SK-N-SH (cell line): Measurements from ENCODE around the gene ACTN4. TPM values are rescaled to one million over a fixed set of nuclear protein-coding genes. Genes with fewer than 3 reads are reported as not detected.

ENCODE experiments used
- CTCF ChIA-PET: fragments of 300-600, 350-600 bp; formaldehyde crosslinking; extraction: SDS; loops from one replicate; lab custom pipeline; 2021; lab: Yijun Ruan, JAX
- POLR2A ChIA-PET: fragments of 350-600 bp; sonication (Branson Sonifier 250); formaldehyde crosslinking; extraction: SDS; loops from one replicate; lab custom pipeline; 2020; ENCODE audit warnings: antibody characterized with exemption, inconsistent platforms; lab: Yijun Ruan, JAX
- DNase-seq: peaks from one replicate; pipeline ENCODE4 v3.0.0; 2012
- H2AFZ ChIP-seq: fragments of 200-600 bp; sonication (generic); 2 replicates; pipeline ENCODE4 v1.8.1; 2016; ENCODE audit warnings: antibody characterized with exemption, mild to moderate bottlenecking, low read depth
- H3F3A ChIP-seq: fragments of 200-600 bp; sonication (generic); replicated peaks from 2 replicates; pipeline ENCODE3; 2016; ENCODE audit warnings: antibody characterized with exemption, mild to moderate bottlenecking; ENCODE audit not compliant: insufficient read depth
- H3K27ac ChIP-seq, 2 experiments: fragments of 200-500 bp in 1 of 2; fragments of 200-600 bp in 1 of 2; sonication (Bioruptor generic) in 1 of 2; sonication (generic), shearing (Covaris generic) in 1 of 2; 2 replicates each; pipeline versions ENCODE4 v1.5.1 to v1.6.1; 2014 to 2016; ENCODE audit warnings: low read depth in 2 of 2, inconsistent platforms in 1 of 2, low read length in 1 of 2, mild to moderate bottlenecking in 1 of 2, mixed read lengths in 1 of 2
- H3K27me3 ChIP-seq: fragments of 200-600 bp; sonication (generic), shearing (Covaris generic); 2 replicates; pipeline ENCODE4 v1.6.1; 2016; ENCODE audit warnings: mixed run types; ENCODE audit not compliant: insufficient read depth
- H3K36me3 ChIP-seq, 2 experiments: fragments of 200-500 bp in 1 of 2; fragments of 200-600 bp in 1 of 2; sonication (Bioruptor generic) in 1 of 2; sonication (generic) in 1 of 2; replicated peaks in 1 of 2; 2 replicates each; pipeline versions ENCODE3 to v1.5.1; 2014 to 2016; ENCODE audit warnings: low read length in 1 of 2, mild to moderate bottlenecking in 1 of 2; ENCODE audit not compliant: insufficient read depth in 2 of 2, control insufficient read depth in 1 of 2
- H3K4me1 ChIP-seq, 2 experiments: fragments of 200-500 bp in 1 of 2; fragments of 200-600 bp in 1 of 2; sonication (Bioruptor generic) in 1 of 2; sonication (generic), shearing (Covaris generic) in 1 of 2; 2 replicates each; pipeline versions ENCODE4 v1.5.1 to v1.6.1; 2014 to 2016; ENCODE audit warnings: low read depth in 1 of 2, low read length in 1 of 2, mixed run types in 1 of 2; ENCODE audit not compliant: insufficient read depth in 2 of 2, control insufficient read depth in 1 of 2
- H3K4me2 ChIP-seq: fragments of 200-600 bp; sonication (generic), shearing (Covaris generic); 2 replicates; pipeline ENCODE4 v1.6.1; 2017; ENCODE audit warnings: mixed run types
- H3K4me3 ChIP-seq, 2 experiments: fragments of 200-500 bp in 1 of 2; fragments of 200-600 bp in 1 of 2; sonication (Bioruptor generic) in 1 of 2; sonication (generic), shearing (Covaris generic) in 1 of 2; 2 replicates each; pipeline versions ENCODE4 v1.5.1 to v1.8.1; 2014 to 2016; ENCODE audit warnings: low read depth in 2 of 2, inconsistent platforms in 1 of 2, low read length in 1 of 2, mild to moderate bottlenecking in 1 of 2, mixed read lengths in 1 of 2, moderate library complexity in 1 of 2
- H3K79me2 ChIP-seq: fragments of 200-600 bp; sonication (generic); 2 replicates; pipeline ENCODE4 v1.8.1; 2017; ENCODE audit warnings: mild to moderate bottlenecking; ENCODE audit not compliant: insufficient read depth
- H3K9ac ChIP-seq: fragments of 200-600 bp; sonication (generic); 2 replicates; pipeline ENCODE4 v1.6.1; 2017; ENCODE audit warnings: mixed run types
- H3K9me2 ChIP-seq: fragments of 200-600 bp; sonication (generic); 2 replicates; pipeline ENCODE4 v1.6.1; 2017; ENCODE audit warnings: mixed run types
- H3K9me3 ChIP-seq: fragments of 200-600 bp; sonication (generic); 2 replicates; pipeline ENCODE4 v1.6.1; 2017; ENCODE audit warnings: mixed run types, mild to moderate bottlenecking, moderate library complexity
- H4K20me1 ChIP-seq: fragments of 200-600 bp; sonication (generic); 2 replicates; pipeline ENCODE4 v1.6.1; 2017; ENCODE audit warnings: mild to moderate bottlenecking, mixed run types; ENCODE audit not compliant: insufficient read depth
- CHD2 ChIP-seq: fragments of 150-350 bp; IDR thresholded peaks from 2 replicates; pipeline ENCODE4 v1.6.1; 2018; ENCODE audit warnings: low read length; ENCODE audit not compliant: partially characterized antibody
- CTCF ChIP-seq: fragments of 200-600 bp; sonication (generic); IDR thresholded peaks from 2 replicates; pipeline ENCODE4 v1.6.1; 2017; ENCODE audit warnings: antibody characterized with exemption, mild to moderate bottlenecking, moderate library complexity
- EZH2phosphoT487 ChIP-seq: fragments of 200-600 bp; sonication (generic); IDR thresholded peaks from 2 replicates; pipeline ENCODE4 v1.6.1; 2017; ENCODE audit warnings: low read depth, mixed run types, mild to moderate bottlenecking, antibody characterized with exemption, moderate library complexity, borderline replicate concordance
- FOSL2 ChIP-seq: IDR thresholded peaks from 2 replicates; pipeline ENCODE4 v1.4.0; 2012; ENCODE audit warnings: low read depth, mild to moderate bottlenecking, moderate library complexity, borderline replicate concordance
- FOXM1 ChIP-seq: IDR thresholded peaks from 2 replicates; pipeline ENCODE4 v1.4.0; 2012; ENCODE audit warnings: low read depth, mild to moderate bottlenecking
- GATA2 ChIP-seq: sonication (generic); formaldehyde crosslinking; IDR thresholded peaks from 2 replicates; pipeline ENCODE4 v1.5.0; 2020; ENCODE audit warnings: mild to moderate bottlenecking, missing genetic modification reagents
- JUND ChIP-seq: IDR thresholded peaks from 2 replicates; pipeline ENCODE4 v1.4.0; 2012
- MEF2A ChIP-seq: IDR thresholded peaks from 2 replicates; pipeline ENCODE4 v1.4.0; 2012; ENCODE audit warnings: low read depth, borderline replicate concordance
- PBX3 ChIP-seq: IDR thresholded peaks from 2 replicates; pipeline ENCODE4; 2012
- POLR2AphosphoS5 ChIP-seq: IDR thresholded peaks from 2 replicates; pipeline ENCODE4 v1.6.1; 2012; ENCODE audit warnings: low read depth, low read length
- RAD21 ChIP-seq: IDR thresholded peaks from 2 replicates; pipeline ENCODE4 v1.6.1; 2012; ENCODE audit warnings: mild to moderate bottlenecking, low read length
- RXRA ChIP-seq: IDR thresholded peaks from 2 replicates; pipeline ENCODE4 v1.4.0; 2012; ENCODE audit warnings: low read depth, mild to moderate bottlenecking, borderline replicate concordance
- SIN3A ChIP-seq: IDR thresholded peaks from 2 replicates; pipeline ENCODE4 v1.6.1; 2012; ENCODE audit warnings: low read depth, mild to moderate bottlenecking, low read length, moderate library complexity, borderline replicate concordance
- USF1 ChIP-seq: IDR thresholded peaks from 2 replicates; pipeline ENCODE4 v1.4.0; 2012; ENCODE audit warnings: low read depth, borderline replicate concordance
- YY1 ChIP-seq: IDR thresholded peaks from 2 replicates; pipeline ENCODE4 v1.4.0; 2012; ENCODE audit warnings: low read depth, mild to moderate bottlenecking
- WGBS: methylation state at CpG from one replicate; pipeline ENCODE4 v1.1.6; 2017; ENCODE audit warnings: low lambda C conversion rate; 5-methylcytosine and 5-hydroxymethylcytosine counted together
- polyA plus RNA-seq, 3 experiments: library from polyadenylated mRNA; depleted of rRNA; stranded (reverse); fragments of >200 nt; gene quantifications; 2 replicates each; pipeline ENCODE4 v1.2.3, GENCODE V29; 2012

ACTN4 gene
- polyA plus RNA-seq, 1 of the 3 experiments (the other 2 are of a cell fraction), result 598 TPM

GRCh38 chr19:38743394-38744297, 96.2 kb downstream of the ACTN4 start:
- Histone ChIP-seq H3K9me2 (no peaks in the 10 kb centered on the region), H4K20me1 (no peaks in the 10 kb centered on the region), H3K9me3 (no peaks in the 10 kb centered on the region), H3K4me3 (no peak overlapping the region), H3K27ac (no peak overlapping the region), H3K4me1 (no peaks in the 10 kb centered on the region), H3K9ac (no peak overlapping the region), H3K4me2 (no peak overlapping the region), H3K27me3 (no peaks in the 10 kb centered on the region), H3K36me3 (no peaks in the 10 kb centered on the region), H3K79me2 (no peaks in the 10 kb centered on the region), H2AFZ (no peak overlapping the region), H3F3A (no peaks in the 10 kb centered on the region)
- TF ChIP-seq YY1 (no peak), FOSL2 (no peak)
- DNase-seq, result peak; percentile 14
- WGBS, result 86% methylated on average over 8 of the region's 20 CpGs
- ChIA-PET CTCF (interaction anchor here (1.1 to 1.2 kb wide), 2 partner anchors 13 to 186 kb away, joined by 3 to 4 read pairs; no protein-coding TSS in a partner anchor), POLR2A (no interaction called here)

GRCh38 chr19:38744298-38744681, 96.8 kb downstream of the ACTN4 start, which contains the start of gene CAPN12:
Gene CAPN12 (minus strand): TSS chr19:38744474. CDS start chr19:38744165, 309 bp downstream.
- no peaks in the 10 kb centered on the region for H3K36me3 ChIP-seq
- DNase-seq, result no peak
- no peak within 1 kb of the TSS for H2AFZ ChIP-seq
- no peak within 1 kb of the TSS for H3K9ac ChIP-seq
- no peak within 1 kb of the TSS for H3K27ac ChIP-seq
- 93% methylated on average over 8 of the region's 10 CpGs for WGBS
- no peaks in the 10 kb centered on the region for H3K79me2 ChIP-seq
- H3F3A ChIP-seq, result no peaks in the 10 kb centered on the region
- H3K4me2 ChIP-seq, result no peak within 1 kb of the TSS
- TF ChIP-seq RAD21 (no peak), FOSL2 (no peak), GATA2 (CRISPR knock-in tag) (no peak), FOXM1 (no peak), JUND (no peak), USF1 (no peak), RXRA (no peak), EZH2phosphoT487 (no peak), MEF2A (no peak), YY1 (no peak), PBX3 (no peak), SIN3A (no peak), CHD2 (no peak), CTCF (no peak), POLR2AphosphoS5 (no peak)
- TF ChIP-seq, all 33 proteins: peak for 0
- H3K9me3 ChIP-seq, result no peaks in the 10 kb centered on the region
- no peaks in the 10 kb centered on the region for H3K27me3 ChIP-seq
- H3K4me3 ChIP-seq, result no peak within 1 kb of the TSS
- H3K9me2 ChIP-seq, result no peaks in the 10 kb centered on the region
- CTCF ChIA-PET, result interaction anchor here (1.1 to 1.2 kb wide), 2 partner anchors 14 to 186 kb away, joined by 3 to 4 read pairs; no protein-coding TSS in a partner anchor
- no peaks in the 10 kb centered on the region for H3K4me1 ChIP-seq
- POLR2A ChIA-PET, result no interaction called here
- no peaks in the 10 kb centered on the region for H4K20me1 ChIP-seq
